ENCODE results near the gene EML4. TPM values are rescaled to one million over a fixed set of nuclear protein-coding genes. Genes with fewer than 3 reads are reported as not detected.

EML4 gene
- total RNA-seq, 2 donors from 2014 or later = 32.8 to 59.9 TPM

DNA sequence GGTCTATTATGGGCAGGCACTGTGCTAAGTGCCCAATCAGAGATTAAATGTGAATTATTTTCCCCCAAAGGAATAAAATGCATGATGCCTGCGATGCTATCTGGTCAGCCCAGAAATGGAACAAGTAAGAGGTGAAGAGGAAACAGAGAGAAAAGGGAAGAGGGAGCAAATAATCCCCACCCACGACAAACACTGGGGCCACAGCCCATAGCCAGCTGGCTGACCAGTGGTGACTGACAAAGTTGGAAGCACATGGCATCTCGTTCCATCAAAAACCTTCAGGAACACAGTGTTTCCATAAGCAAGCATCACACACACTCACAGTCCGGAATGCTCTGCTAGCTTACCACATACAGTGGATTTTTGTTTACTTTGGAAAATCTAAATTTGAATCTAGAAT lies 213.0 kb downstream of the EML4 start:
- DNase-seq (ENCODE audit: low spot score) (no peak), ATAC-seq (ENCODE audit: insufficient number of reproducible peaks, low FRiP score, low read depth) (no peak)

More for the DNA sequence above, 213.0 kb downstream of the EML4 start:
- no peak overlapping the region for H3K4me3 ChIP-seq
- H3K27ac ChIP-seq = no peak overlapping the region
- H3K36me3 ChIP-seq = no peaks in the 10 kb centered on the region
- TF ChIP-seq, protein P1, sequence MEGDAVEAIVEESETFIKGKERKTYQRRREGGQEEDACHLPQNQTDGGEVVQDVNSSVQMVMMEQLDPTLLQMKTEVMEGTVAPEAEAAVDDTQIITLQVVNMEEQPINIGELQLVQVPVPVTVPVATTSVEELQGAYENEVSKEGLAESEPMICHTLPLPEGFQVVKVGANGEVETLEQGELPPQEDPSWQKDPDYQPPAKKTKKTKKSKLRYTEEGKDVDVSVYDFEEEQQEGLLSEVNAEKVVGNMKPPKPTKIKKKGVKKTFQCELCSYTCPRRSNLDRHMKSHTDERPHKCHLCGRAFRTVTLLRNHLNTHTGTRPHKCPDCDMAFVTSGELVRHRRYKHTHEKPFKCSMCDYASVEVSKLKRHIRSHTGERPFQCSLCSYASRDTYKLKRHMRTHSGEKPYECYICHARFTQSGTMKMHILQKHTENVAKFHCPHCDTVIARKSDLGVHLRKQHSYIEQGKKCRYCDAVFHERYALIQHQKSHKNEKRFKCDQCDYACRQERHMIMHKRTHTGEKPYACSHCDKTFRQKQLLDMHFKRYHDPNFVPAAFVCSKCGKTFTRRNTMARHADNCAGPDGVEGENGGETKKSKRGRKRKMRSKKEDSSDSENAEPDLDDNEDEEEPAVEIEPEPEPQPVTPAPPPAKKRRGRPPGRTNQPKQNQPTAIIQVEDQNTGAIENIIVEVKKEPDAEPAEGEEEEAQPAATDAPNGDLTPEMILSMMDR (IDR thresholded peaks at IDR 0.05) = no peak
- no peaks in the 10 kb centered on the region for H3K9me3 ChIP-seq
- H3K27me3 ChIP-seq (replicated peaks; ENCODE audit: insufficient read depth) = no peaks in the 10 kb centered on the region
- H3K4me1 ChIP-seq (ENCODE audit: control insufficient read depth in 1 of 2, low read depth in 2 of 2) = no peaks in the 10 kb centered on the region

Other genes starting within 250 kb of the EML4 start
- gene PKDCC, start 121.3 kb upstream of the EML4 start, total RNA-seq = 100 to 1,000 TPM in 1 of 2 donors, 10 to 100 TPM in 1; 75.8 to 225 TPM
- gene COX7A2L, start 191.9 kb downstream of the EML4 start, total RNA-seq = 100 to 1,000 TPM; 107 to 114 TPM